H9 (cell line): ENCODE data around the gene C1orf122. TPM values are rescaled to one million over a fixed set of nuclear protein-coding genes. Genes with fewer than 3 reads are reported as not detected.

ENCODE experiments used
- DNase-seq: peaks from one replicate; pipeline ENCODE4 v3.0.0-alpha.2; 2017
- H2AFZ ChIP-seq: one replicate; pipeline ENCODE4 v1.6.1; 2013; ENCODE audit warnings: mild to moderate bottlenecking, low read length, control low read depth, moderate library complexity
- H2AK5ac ChIP-seq: 2 replicates; pipeline ENCODE4 v1.6.1; 2013; ENCODE audit warnings: low read length, control low read depth, mixed read lengths; ENCODE audit not compliant: insufficient read length
- H2BK120ac ChIP-seq: one replicate; pipeline ENCODE4 v1.6.1; 2013; ENCODE audit warnings: low read depth, mild to moderate bottlenecking, low read length, control low read depth, inconsistent platforms; ENCODE audit not compliant: poor library complexity, severe bottlenecking
- H2BK12ac ChIP-seq: 2 replicates; pipeline ENCODE4 v1.6.1; 2013; ENCODE audit warnings: low read length, control low read depth, mixed read lengths, low read depth; ENCODE audit not compliant: insufficient read length
- H2BK15ac ChIP-seq: 2 replicates; pipeline ENCODE4 v1.6.1; 2013; ENCODE audit warnings: low read depth, low read length, control low read depth
- H2BK20ac ChIP-seq: one replicate; pipeline ENCODE4 v1.6.1; 2013; ENCODE audit warnings: low read depth, mild to moderate bottlenecking, low read length, control low read depth, inconsistent platforms; ENCODE audit not compliant: poor library complexity, severe bottlenecking
- H2BK5ac ChIP-seq: 2 replicates; pipeline ENCODE4 v1.6.1; 2013; ENCODE audit warnings: low read length, control low read depth, mixed read lengths; ENCODE audit not compliant: insufficient read length
- H3K14ac ChIP-seq: 2 replicates; pipeline ENCODE4 v1.6.1; 2013; ENCODE audit warnings: low read length, control low read depth; ENCODE audit not compliant: insufficient read depth
- H3K18ac ChIP-seq: 2 replicates; pipeline ENCODE4 v1.6.1; 2013; ENCODE audit warnings: low read depth, mild to moderate bottlenecking, mixed read lengths, low read length, control low read depth; ENCODE audit not compliant: insufficient read length
- H3K23ac ChIP-seq: 2 replicates; pipeline ENCODE4 v1.6.1; 2013; ENCODE audit warnings: low read length, control low read depth, mixed read lengths, low read depth; ENCODE audit not compliant: insufficient read length
- H3K23me2 ChIP-seq: 2 replicates; pipeline ENCODE4 v1.6.1; 2013; ENCODE audit warnings: low read depth, mild to moderate bottlenecking, mixed read lengths, low read length, control low read depth; ENCODE audit not compliant: insufficient read length, poor library complexity, severe bottlenecking
- H3K27ac ChIP-seq: 2 replicates; pipeline ENCODE4 v1.5.1; 2013; ENCODE audit warnings: low read length, control low read depth, mixed read lengths, low read depth; ENCODE audit not compliant: insufficient read length
- H3K27me3 ChIP-seq: 2 replicates; pipeline ENCODE4 v1.6.1; 2013; ENCODE audit warnings: low read length, control low read depth, inconsistent platforms; ENCODE audit not compliant: insufficient read depth
- H3K4ac ChIP-seq: 2 replicates; pipeline ENCODE4 v1.6.1; 2013; ENCODE audit warnings: low read depth, mild to moderate bottlenecking, control low read depth, inconsistent platforms, low read length, moderate library complexity
- H3K4me1 ChIP-seq: 2 replicates; pipeline ENCODE4 v1.6.1; 2013; ENCODE audit warnings: low read length, control low read depth, inconsistent platforms; ENCODE audit not compliant: insufficient read depth
- H3K4me2 ChIP-seq: 2 replicates; pipeline ENCODE4 v1.6.1; 2013; ENCODE audit warnings: low read length, control low read depth, mixed read lengths; ENCODE audit not compliant: insufficient read length, insufficient read depth
- H3K56ac ChIP-seq: 2 replicates; pipeline ENCODE4 v1.6.1; 2013; ENCODE audit warnings: low read depth, mild to moderate bottlenecking, mixed read lengths, low read length, control low read depth; ENCODE audit not compliant: insufficient read length
- H3K79me1 ChIP-seq: 2 replicates; pipeline ENCODE4 v1.6.1; 2013; ENCODE audit warnings: low read depth, mild to moderate bottlenecking, moderate library complexity, low read length, control low read depth, inconsistent platforms; ENCODE audit not compliant: insufficient read depth, poor library complexity, severe bottlenecking
- H3K79me2 ChIP-seq: 2 replicates; pipeline ENCODE4 v1.6.1; 2013; ENCODE audit warnings: low read length, control low read depth, inconsistent platforms; ENCODE audit not compliant: insufficient read depth
- H3K9ac ChIP-seq: 2 replicates; pipeline ENCODE4 v1.6.1; 2013; ENCODE audit warnings: low read length, control low read depth, mixed read lengths; ENCODE audit not compliant: insufficient read length; ENCODE audit errors: extremely low read depth
- H3K9me3 ChIP-seq: one replicate; pipeline ENCODE4 v1.6.1; 2013; ENCODE audit warnings: low read depth, low read length, inconsistent platforms; ENCODE audit not compliant: control insufficient read depth
- H3T11ph ChIP-seq: one replicate; pipeline ENCODE4 v1.6.1; 2013; ENCODE audit warnings: mild to moderate bottlenecking, low read length, control low read depth, inconsistent platforms
- H4K20me1 ChIP-seq: one replicate; pipeline ENCODE4 v1.6.1; 2013; ENCODE audit not compliant: control insufficient read depth, insufficient read length, insufficient read depth
- H4K5ac ChIP-seq: 2 replicates; pipeline ENCODE4 v1.6.1; 2013; ENCODE audit warnings: low read depth, mild to moderate bottlenecking, mixed read lengths, low read length, control low read depth; ENCODE audit not compliant: insufficient read length
- H4K8ac ChIP-seq: replicated peaks from 2 replicates; pipeline ENCODE4 v1.6.1; 2013; ENCODE audit warnings: low read length, control low read depth, mixed read lengths, low read depth; ENCODE audit not compliant: insufficient read length
- H4K91ac ChIP-seq: 2 replicates; pipeline ENCODE4 v1.6.1; 2013; ENCODE audit warnings: low read depth, mild to moderate bottlenecking, moderate library complexity, mixed read lengths, low read length, control low read depth; ENCODE audit not compliant: insufficient read length
- H3K27ac Mint-ChIP-seq, 3 experiments: 2 replicates in 2 of 3; 3 replicates in 1 of 3; pipeline ENCODE4 v1.8.0; 2020 to 2021; ENCODE audit warnings: mixed read lengths in 3 of 3, mild to moderate bottlenecking in 1 of 3, moderate library complexity in 1 of 3
- H3K27me3 Mint-ChIP-seq: 2 replicates; pipeline ENCODE4 v1.8.0; 2021; ENCODE audit warnings: low read depth, mild to moderate bottlenecking, moderate library complexity, mixed read lengths
- H3K36me3 Mint-ChIP-seq, 3 experiments: 2 replicates in 2 of 3; 3 replicates in 1 of 3; pipeline ENCODE4 v1.8.0; 2020 to 2021; ENCODE audit warnings: low read depth in 3 of 3, mixed read lengths in 3 of 3; ENCODE audit not compliant: insufficient read depth in 1 of 3
- H3K4me1 Mint-ChIP-seq, 2 experiments: 2 replicates each; pipeline ENCODE4 v1.8.0; 2020; ENCODE audit warnings: mixed read lengths in 2 of 2
- H3K4me3 Mint-ChIP-seq, 2 experiments: 2 replicates in 1 of 2; 3 replicates in 1 of 2; pipeline ENCODE4 v1.8.0; 2020 to 2021; ENCODE audit warnings: mild to moderate bottlenecking in 2 of 2, mixed read lengths in 2 of 2, moderate library complexity in 1 of 2
- H3K9me3 Mint-ChIP-seq, 2 experiments: 2 replicates in 1 of 2; 3 replicates in 1 of 2; pipeline ENCODE4 v1.8.0; 2020; ENCODE audit warnings: mild to moderate bottlenecking in 2 of 2, mixed read lengths in 2 of 2, moderate library complexity in 1 of 2
- WGBS: extraction: QIAGEN DNeasy Blood & Tissue Kit; methylation state at CpG from one replicate; pipeline ENCODE4 v1.1.7; 2013; ENCODE audit warnings: missing lambda C conversion rate, low lambda C conversion rate, mixed read lengths; ENCODE audit not compliant: insufficient read length; ENCODE audit errors: extremely low coverage; 5-methylcytosine and 5-hydroxymethylcytosine counted together
- total RNA-seq: library from RNA; stranded (reverse); gene quantifications from 2 replicates; pipeline ENCODE4 v1.2.1, GENCODE V29; 2021
- TF ChIP-seq, protein P1 (sequence below): fragments of 200-600 bp; sonication (generic); conservative IDR thresholded peaks from 3 replicates; pipeline ENCODE4 v1.8.0; 2021; ENCODE audit warnings: antibody characterized with exemption, mild to moderate bottlenecking

Gene C1orf122
- total RNA-seq, 1 experiment from 2014 or later: 59.3 TPM

DNA sequence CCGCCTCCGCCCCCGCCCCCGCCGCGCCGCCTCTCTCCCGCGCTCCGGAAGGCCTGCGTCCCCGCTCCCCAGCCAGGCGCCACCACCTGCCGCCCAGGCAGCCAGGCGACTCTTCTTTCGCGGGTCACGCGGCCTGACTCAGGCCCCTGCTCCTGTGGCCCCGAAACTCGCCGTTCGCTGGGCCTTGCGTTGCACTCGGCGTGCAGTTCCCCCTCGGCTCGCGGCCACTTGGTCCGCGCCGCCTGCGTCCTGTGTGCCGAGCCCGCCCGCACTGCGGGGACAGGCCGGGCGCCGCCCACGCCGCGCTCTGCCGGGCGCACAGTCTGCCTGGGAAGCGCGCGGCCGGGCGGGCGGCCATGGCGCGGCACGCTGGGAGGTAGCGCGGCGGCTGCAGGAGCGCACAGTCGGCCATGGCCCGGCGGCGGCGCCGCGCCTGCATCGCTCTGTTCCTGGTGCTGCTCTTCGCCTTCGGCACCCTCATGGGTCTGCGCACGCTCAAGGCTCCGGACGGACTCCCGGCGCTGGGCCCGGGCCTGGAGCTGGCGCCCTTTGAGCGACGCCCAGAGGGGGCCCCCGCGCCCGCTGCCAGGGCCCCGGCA, 13.7 kb upstream of the C1orf122 start, which contains the start of gene MANEAL:
MANEAL (plus strand) TSS at position 75 of the 599 bp plus-strand sequence; CDS start at position 411, 336 bp downstream.
- peak within 1 kb of the TSS; percentile 75 to 80 for H3K4me3 Mint-ChIP-seq
- Histone ChIP-seq H3K14ac (peak within 1 kb of the TSS; percentile 91), H3K9me3 (no peaks in the 10 kb centered on the region), H4K20me1 (no peaks in the 10 kb centered on the region), H2BK12ac (no peak within 1 kb of the TSS), H3K9ac (no peak within 1 kb of the TSS), H2BK120ac (no peak within 1 kb of the TSS), H2BK15ac (no peak within 1 kb of the TSS), H3K56ac (no peak within 1 kb of the TSS), H3K4ac (no peak within 1 kb of the TSS), H4K91ac (no peak within 1 kb of the TSS), H3K79me1 (no peaks in the 10 kb centered on the region), H3K79me2 (no peaks in the 10 kb centered on the region), H2AFZ (no peak within 1 kb of the TSS), H3K23me2 (no peaks in the 10 kb centered on the region), H2BK20ac (no peak within 1 kb of the TSS), H3K27me3 (peaks cover 7% of the 10 kb centered on the region; the same call in 1 of the 2 replicates), H3K4me1 (no peaks in the 10 kb centered on the region; the same call in 1 of the 2 replicates), H2AK5ac (no peak within 1 kb of the TSS), H2BK5ac (no peak within 1 kb of the TSS), H3K4me2 (peak within 1 kb of the TSS; percentile 13), H3K27ac (no peak within 1 kb of the TSS), H3K23ac (no peak within 1 kb of the TSS), H3K18ac (no peak within 1 kb of the TSS), H3T11ph (no peak within 1 kb of the TSS), H4K5ac (no peak within 1 kb of the TSS), H4K8ac (no peak within 1 kb of the TSS)
- peaks cover 7 to 12% of the 10 kb centered on the region in 2 experiments for H3K4me1 Mint-ChIP-seq
- no CpG with 5 or more reads among the region's 82 CpGs for WGBS
- H3K9me3 Mint-ChIP-seq: no peaks in the 10 kb centered on the region
- H3K27ac Mint-ChIP-seq: no peak within 1 kb of the TSS
- peaks cover 0 to 26% (median 6%) of the 10 kb centered on the region in 3 experiments; a peak in 3 of 7 replicates for H3K36me3 Mint-ChIP-seq
- TF ChIP-seq, protein P1, sequence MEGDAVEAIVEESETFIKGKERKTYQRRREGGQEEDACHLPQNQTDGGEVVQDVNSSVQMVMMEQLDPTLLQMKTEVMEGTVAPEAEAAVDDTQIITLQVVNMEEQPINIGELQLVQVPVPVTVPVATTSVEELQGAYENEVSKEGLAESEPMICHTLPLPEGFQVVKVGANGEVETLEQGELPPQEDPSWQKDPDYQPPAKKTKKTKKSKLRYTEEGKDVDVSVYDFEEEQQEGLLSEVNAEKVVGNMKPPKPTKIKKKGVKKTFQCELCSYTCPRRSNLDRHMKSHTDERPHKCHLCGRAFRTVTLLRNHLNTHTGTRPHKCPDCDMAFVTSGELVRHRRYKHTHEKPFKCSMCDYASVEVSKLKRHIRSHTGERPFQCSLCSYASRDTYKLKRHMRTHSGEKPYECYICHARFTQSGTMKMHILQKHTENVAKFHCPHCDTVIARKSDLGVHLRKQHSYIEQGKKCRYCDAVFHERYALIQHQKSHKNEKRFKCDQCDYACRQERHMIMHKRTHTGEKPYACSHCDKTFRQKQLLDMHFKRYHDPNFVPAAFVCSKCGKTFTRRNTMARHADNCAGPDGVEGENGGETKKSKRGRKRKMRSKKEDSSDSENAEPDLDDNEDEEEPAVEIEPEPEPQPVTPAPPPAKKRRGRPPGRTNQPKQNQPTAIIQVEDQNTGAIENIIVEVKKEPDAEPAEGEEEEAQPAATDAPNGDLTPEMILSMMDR: no peak
- peak; percentile 56 for DNase-seq
- peaks cover 47% of the 10 kb centered on the region for H3K27me3 Mint-ChIP-seq
